Astrocyte of the spinal cord (primary cell): ENCODE measurements around the gene SHISA9.

Experiments
- DNase-seq: peaks from one replicate; pipeline ENCODE4 v3.0.0; 2011; ENCODE audit warnings: low read depth, low spot score
- H3K4me3 ChIP-seq: 2 replicates; pipeline ENCODE4 v1.5.1; 2011; ENCODE audit warnings: low read depth, mild to moderate bottlenecking, low read length, moderate library complexity
- in situ Hi-C: cut with HindIII; loops from 2 replicates; pipeline ENCODE4 v1.10.0; 2017; ENCODE audit warnings: low sequenced_read_pairs
- TF ChIP-seq, protein P1 (sequence below): IDR thresholded peaks from 2 replicates; pipeline ENCODE4 v1.5.1; 2012; ENCODE audit warnings: low read depth, mild to moderate bottlenecking, low read length, inconsistent platforms

SHISA9 gene

DNA sequence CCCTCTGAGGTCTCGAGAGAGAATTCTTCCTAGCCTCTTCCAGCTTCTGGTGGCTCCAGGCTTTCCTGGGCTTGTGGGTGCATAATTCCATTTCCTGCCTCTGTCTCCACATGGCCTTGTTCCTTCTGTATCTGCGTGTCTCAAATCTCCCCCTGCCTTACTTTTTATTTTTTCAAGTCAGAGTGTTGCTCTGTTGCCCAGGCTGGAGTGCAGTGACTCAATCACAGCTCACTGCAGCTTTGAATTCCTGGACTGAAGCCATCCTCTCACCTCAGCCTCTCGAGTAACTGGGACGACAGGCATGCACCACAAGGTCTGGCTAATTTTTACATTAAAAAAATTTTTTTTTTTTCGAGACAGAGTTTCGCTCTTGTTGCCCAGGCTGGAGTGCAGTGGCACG, 120.6 kb downstream of the SHISA9 start:
- in situ Hi-C loops: no loop called here
- DNase-seq: peak; percentile 1
- TF ChIP-seq, protein P1, sequence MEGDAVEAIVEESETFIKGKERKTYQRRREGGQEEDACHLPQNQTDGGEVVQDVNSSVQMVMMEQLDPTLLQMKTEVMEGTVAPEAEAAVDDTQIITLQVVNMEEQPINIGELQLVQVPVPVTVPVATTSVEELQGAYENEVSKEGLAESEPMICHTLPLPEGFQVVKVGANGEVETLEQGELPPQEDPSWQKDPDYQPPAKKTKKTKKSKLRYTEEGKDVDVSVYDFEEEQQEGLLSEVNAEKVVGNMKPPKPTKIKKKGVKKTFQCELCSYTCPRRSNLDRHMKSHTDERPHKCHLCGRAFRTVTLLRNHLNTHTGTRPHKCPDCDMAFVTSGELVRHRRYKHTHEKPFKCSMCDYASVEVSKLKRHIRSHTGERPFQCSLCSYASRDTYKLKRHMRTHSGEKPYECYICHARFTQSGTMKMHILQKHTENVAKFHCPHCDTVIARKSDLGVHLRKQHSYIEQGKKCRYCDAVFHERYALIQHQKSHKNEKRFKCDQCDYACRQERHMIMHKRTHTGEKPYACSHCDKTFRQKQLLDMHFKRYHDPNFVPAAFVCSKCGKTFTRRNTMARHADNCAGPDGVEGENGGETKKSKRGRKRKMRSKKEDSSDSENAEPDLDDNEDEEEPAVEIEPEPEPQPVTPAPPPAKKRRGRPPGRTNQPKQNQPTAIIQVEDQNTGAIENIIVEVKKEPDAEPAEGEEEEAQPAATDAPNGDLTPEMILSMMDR: no peak
- H3K4me3 ChIP-seq: no peak overlapping the region

DNA sequence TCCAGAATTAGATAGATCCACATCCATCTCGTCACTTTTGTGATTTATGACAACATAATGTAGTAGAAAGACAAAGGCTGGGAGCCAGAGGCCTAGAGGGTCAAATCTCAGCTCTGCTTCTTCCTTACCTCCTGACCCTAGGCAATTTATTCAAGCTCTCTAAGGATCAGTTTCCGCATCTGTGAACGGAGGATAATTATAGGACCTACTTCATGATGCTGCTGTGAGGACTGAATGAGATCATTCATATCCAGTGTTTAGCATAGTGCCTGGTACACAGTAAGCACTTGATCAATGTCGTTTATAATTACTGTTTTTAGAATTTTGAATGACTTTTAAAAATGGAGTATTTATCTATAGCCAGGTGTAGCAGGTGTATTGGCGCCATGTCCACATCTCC, 128.4 kb downstream of the SHISA9 start:
- no peak overlapping the region for H3K4me3 ChIP-seq
- in situ Hi-C loops: no loop called here
- DNase-seq: no peak
- TF ChIP-seq, protein P1: no peak

DNA sequence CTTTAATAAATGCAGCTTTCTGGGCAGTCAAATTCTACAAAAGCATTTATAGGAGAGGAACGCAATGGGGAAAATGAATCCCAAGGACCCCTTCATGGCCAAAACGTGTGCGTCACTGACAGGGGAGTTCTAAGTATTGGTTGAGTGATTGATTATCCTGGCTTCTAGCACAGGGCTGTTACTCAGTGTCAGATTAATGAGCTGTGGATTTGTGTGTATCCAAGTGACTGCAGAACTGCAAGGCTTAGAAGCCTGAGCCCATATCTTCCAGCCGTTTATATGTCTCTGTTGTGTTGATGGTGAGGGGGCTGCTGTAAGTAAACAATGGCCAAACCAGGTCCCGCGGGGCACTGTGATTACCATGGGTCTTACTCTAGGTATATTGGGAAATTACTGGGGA, 129.4 kb downstream of the SHISA9 start:
- TF ChIP-seq, protein P1: no peak
- no peak for DNase-seq
- no peak overlapping the region for H3K4me3 ChIP-seq
- in situ Hi-C loops: no loop called here

DNA sequence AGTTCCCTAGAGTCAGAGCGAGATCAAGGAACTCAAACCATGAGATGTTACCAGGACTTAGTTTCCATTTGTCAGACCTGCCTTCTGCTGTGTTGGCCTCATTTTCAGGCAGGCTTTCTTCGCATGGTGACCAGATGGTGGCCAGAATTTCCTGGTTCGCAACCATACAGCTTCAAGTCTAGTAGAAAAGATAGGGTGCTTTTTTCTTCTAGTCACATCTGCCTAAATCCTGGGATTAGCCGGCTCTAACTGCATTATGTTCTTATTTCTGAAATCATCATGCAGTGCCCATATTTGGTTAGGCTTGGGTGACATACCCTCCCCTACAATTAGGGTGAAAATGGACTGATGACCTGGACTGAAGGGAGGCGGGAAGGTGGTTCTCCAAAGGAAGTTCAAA, 131.5 kb downstream of the SHISA9 start:
- no peak overlapping the region for H3K4me3 ChIP-seq
- DNase-seq: no peak
- in situ Hi-C loops: no loop called here
- TF ChIP-seq, protein P1: no peak

DNA sequence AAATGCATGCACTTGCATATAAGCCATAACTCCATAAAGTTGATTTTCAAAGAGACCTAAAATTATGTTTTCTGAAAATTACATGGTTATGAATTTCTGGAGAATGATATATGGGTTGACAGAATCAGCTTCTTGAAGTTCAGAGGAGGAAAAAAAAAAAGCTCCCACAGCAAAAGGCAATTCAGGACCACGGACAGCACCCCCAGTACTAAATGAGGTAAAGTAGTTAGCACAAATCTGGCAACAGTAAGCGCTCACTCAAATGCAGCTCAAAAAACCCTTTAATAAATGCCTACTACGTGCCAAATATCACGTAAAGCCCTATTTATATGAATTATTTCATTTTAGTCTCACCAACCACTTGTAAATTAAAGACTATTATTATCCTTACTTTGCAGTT, 135.2 kb downstream of the SHISA9 start:
- TF ChIP-seq, protein P1: no peak
- in situ Hi-C loops: no loop called here
- peak; percentile 47 for DNase-seq
- H3K4me3 ChIP-seq: no peak overlapping the region

DNA sequence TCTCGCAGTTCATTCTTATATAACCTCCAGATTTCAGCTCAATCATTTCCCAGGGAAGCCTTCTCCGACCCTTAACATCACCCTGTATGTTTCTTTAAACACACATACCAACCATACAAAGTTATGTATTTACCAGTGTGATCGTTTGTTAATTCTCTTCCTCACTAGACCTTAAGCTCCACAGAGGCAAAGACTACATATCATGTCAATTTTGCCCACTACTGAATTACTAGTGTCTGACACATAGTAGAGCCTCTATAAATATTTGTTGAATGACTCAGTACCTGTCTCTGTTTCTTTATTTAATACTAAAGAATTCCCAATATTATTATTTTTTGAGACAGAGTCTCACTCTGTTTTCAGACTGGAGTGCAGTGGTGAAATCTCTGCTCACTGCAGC, 137.2 kb downstream of the SHISA9 start:
- in situ Hi-C loops: no loop called here
- no peak for DNase-seq
- TF ChIP-seq, protein P1: no peak
- H3K4me3 ChIP-seq: no peak overlapping the region

DNA sequence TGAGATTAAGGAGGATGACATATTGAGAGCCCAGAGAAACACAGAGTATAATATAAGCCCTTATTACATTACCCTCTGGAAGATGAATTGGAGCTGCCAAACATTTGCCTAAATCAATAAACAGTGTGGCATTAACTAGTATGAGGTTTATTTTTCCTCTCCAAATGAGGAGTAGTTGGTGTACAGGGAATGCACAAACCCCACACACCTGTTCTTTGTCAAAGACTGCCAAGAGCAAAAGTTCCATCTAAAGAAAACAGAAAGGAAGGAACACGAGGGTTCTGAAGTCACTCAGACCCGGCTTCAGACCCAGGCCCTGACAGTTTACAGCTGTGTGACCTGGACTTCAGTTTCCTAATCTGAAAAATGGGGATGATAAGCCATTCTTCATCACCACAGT, 138.1 kb downstream of the SHISA9 start:
- H3K4me3 ChIP-seq: no peak overlapping the region
- TF ChIP-seq, protein P1: no peak
- DNase-seq: no peak
- in situ Hi-C loops: no loop called here
